SK-N-MC (cell line): ENCODE results near the gene CDS2.

Source experiments
- EZH2 ChIP-seq: fragments of 200-600 bp; sonication (generic); IDR thresholded peaks from one replicate; pipeline ENCODE4 v1.6.1; 2017; ENCODE audit warnings: antibody characterized with exemption
- FOXP2 ChIP-seq: optimal IDR thresholded peaks from 2 replicates; pipeline ENCODE3; 2011; ENCODE audit warnings: mild to moderate bottlenecking, moderate library complexity; ENCODE audit not compliant: insufficient read depth; ENCODE audit errors: extremely low read length, control extremely low read depth
- POLR2AphosphoS5 ChIP-seq: IDR thresholded peaks from 2 replicates; pipeline ENCODE4 v1.6.1; 2012; ENCODE audit warnings: mild to moderate bottlenecking, low read depth, low read length, borderline replicate concordance

- TF ChIP-seq POLR2AphosphoS5 (no peak), EZH2 (no peak), FOXP2 (no peak)
These were observed 86.2 kb downstream of the CDS2 start for GRCh38 chr20:5212907-5213487.
